OCI-LY7 (cell line): ENCODE data around the gene OR6C68. TPM values are rescaled to one million over a fixed set of nuclear protein-coding genes. Genes with fewer than 3 reads are reported as not detected.

Experiments used
- BruUV-seq: library from RNA; stranded (reverse); fragments of 400-500 nt; replicated peaks from 2 replicates; lab custom pipeline; 2021; lab: Mats Ljungman, UMichigan
- CTCF ChIA-PET: fragments of 300-600 bp; sonication (Branson Sonifier 250); formaldehyde crosslinking; loops from one replicate; lab custom pipeline; 2022; ENCODE audit warnings: antibody characterized with exemption; ENCODE audit not compliant: unreplicated experiment; lab: Charles Lee
- POLR2A ChIA-PET: fragments of 300-600 bp; sonication (Branson Sonifier 250); formaldehyde crosslinking; loops from one replicate; lab custom pipeline; 2022; ENCODE audit warnings: antibody characterized with exemption; lab: Charles Lee
- DNase-seq: peaks from one replicate; pipeline ENCODE4 v3.0.0-alpha.2; 2015; ENCODE audit warnings: low spot score
- H2AFZ ChIP-seq: fragments of 200-600 bp; sonication (generic), shearing (Covaris generic); 2 replicates; pipeline ENCODE4 v1.6.1; 2014; ENCODE audit warnings: mild to moderate bottlenecking, antibody characterized with exemption, low read length, moderate library complexity
- H3K27ac ChIP-seq: fragments of 200-600 bp; sonication (generic); 2 replicates; pipeline ENCODE4 v1.5.1; 2014; ENCODE audit warnings: mixed run types, low read depth, mild to moderate bottlenecking, moderate library complexity, low read length, inconsistent platforms; ENCODE audit not compliant: poor library complexity, severe bottlenecking
- H3K36me3 ChIP-seq: fragments of 200-600 bp; sonication (generic); 2 replicates; pipeline ENCODE4 v1.6.1; 2014; ENCODE audit warnings: mild to moderate bottlenecking, antibody characterized with exemption, low read length, moderate library complexity, mixed read lengths; ENCODE audit not compliant: insufficient read depth
- H3K4me1 ChIP-seq: fragments of 200-600 bp; sonication (generic); 2 replicates; pipeline ENCODE4 v1.5.1; 2014; ENCODE audit warnings: mild to moderate bottlenecking, low read length; ENCODE audit not compliant: insufficient read depth, poor library complexity, severe bottlenecking
- H3K4me2 ChIP-seq: fragments of 200-600 bp; sonication (generic); 2 replicates; pipeline ENCODE4 v1.6.1; 2014; ENCODE audit warnings: mild to moderate bottlenecking, low read length
- H3K4me3 ChIP-seq: fragments of 200-600 bp; sonication (generic); 2 replicates; pipeline ENCODE4 v1.5.1; 2014; ENCODE audit warnings: mild to moderate bottlenecking, low read depth, low read length; ENCODE audit not compliant: poor library complexity, severe bottlenecking
- H3K79me2 ChIP-seq: fragments of 200-600 bp; sonication (generic); 2 replicates; pipeline ENCODE4 v1.6.1; 2016; ENCODE audit warnings: low read depth, mild to moderate bottlenecking, low read length, moderate library complexity, mixed read lengths; ENCODE audit not compliant: insufficient read depth
- H3K9me2 ChIP-seq: fragments of 200-600 bp; sonication (generic); 2 replicates; pipeline ENCODE4 v1.6.1; 2016; ENCODE audit warnings: mild to moderate bottlenecking, low read length, mixed read lengths; ENCODE audit not compliant: insufficient read depth
- H3K9me3 ChIP-seq: fragments of 200-600 bp; sonication (generic); 2 replicates; pipeline ENCODE4 v1.6.1; 2014; ENCODE audit warnings: mild to moderate bottlenecking, mixed run types, low read length, mixed read lengths
- H4K20me1 ChIP-seq: fragments of 200-600 bp; sonication (generic); 2 replicates; pipeline ENCODE4 v1.6.1; 2014; ENCODE audit warnings: mild to moderate bottlenecking, antibody characterized with exemption, low read length, moderate library complexity, mixed read lengths; ENCODE audit not compliant: insufficient read depth
- EZH2phosphoT487 ChIP-seq: fragments of 200-600 bp; sonication (generic); IDR thresholded peaks from 2 replicates; pipeline ENCODE4 v1.6.1; 2018; ENCODE audit warnings: low read depth, borderline replicate concordance, mild to moderate bottlenecking, mixed run types, antibody characterized with exemption, low read length, moderate library complexity, mixed read lengths
- intact Hi-C: fragments of 100-400 bp; cut with micrococcal nuclease; formaldehyde crosslinking; loops from one replicate; pipeline ENCODE4 v1.10.0; 2022; ENCODE audit not compliant: unreplicated experiment
- total RNA-seq, 2 experiments: library from RNA; depleted of rRNA in 1 of 2; stranded (reverse); fragments of >200 nt in 1 of 2; shearing (Covaris generic) in 1 of 2; gene quantifications; 2 replicates each; pipeline ENCODE4 v1.2.3, GENCODE V29; 2014 to 2022
- TF ChIP-seq, protein P1 (sequence below): fragments of 200-600 bp; sonication (generic); conservative IDR thresholded peaks from 2 replicates; pipeline ENCODE4 v1.5.1; 2014; ENCODE audit warnings: mild to moderate bottlenecking, antibody characterized with exemption, low read length, moderate library complexity, mixed read lengths

The OR6C68 gene
- total RNA-seq, 2 experiments from 2014 or later, result not detected

DNA sequence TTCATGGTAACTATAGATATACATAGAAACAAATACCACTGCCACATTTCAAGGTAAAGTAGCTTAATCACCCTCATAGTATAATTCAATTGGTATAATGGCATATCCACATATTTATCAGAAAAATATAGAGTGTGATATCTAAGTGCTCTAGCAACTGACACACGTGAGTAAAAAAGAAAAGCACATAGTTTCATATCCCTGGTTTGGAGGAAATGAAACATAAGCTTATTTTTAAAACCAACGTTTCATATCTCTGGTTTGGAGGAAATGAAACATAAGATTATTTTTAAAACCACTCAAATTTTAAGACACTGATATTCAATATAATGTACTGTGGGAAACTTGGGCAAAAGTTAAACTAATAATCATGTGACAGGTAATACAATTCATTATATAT lies 24.3 kb upstream of the OR6C68 start:
- Histone ChIP-seq H3K4me3 (peak overlapping the region; percentile 6), H3K9me3 (no peaks in the 10 kb centered on the region), H3K4me1 (peaks cover 20% of the 10 kb centered on the region), H3K36me3 (no peaks in the 10 kb centered on the region), H2AFZ (no peak overlapping the region), H3K9me2 (no peaks in the 10 kb centered on the region), H3K79me2 (no peaks in the 10 kb centered on the region), H3K4me2 (peak overlapping the region; percentile 60), H3K27ac (no peak overlapping the region), H4K20me1 (no peaks in the 10 kb centered on the region)
- TF ChIP-seq, protein P1, sequence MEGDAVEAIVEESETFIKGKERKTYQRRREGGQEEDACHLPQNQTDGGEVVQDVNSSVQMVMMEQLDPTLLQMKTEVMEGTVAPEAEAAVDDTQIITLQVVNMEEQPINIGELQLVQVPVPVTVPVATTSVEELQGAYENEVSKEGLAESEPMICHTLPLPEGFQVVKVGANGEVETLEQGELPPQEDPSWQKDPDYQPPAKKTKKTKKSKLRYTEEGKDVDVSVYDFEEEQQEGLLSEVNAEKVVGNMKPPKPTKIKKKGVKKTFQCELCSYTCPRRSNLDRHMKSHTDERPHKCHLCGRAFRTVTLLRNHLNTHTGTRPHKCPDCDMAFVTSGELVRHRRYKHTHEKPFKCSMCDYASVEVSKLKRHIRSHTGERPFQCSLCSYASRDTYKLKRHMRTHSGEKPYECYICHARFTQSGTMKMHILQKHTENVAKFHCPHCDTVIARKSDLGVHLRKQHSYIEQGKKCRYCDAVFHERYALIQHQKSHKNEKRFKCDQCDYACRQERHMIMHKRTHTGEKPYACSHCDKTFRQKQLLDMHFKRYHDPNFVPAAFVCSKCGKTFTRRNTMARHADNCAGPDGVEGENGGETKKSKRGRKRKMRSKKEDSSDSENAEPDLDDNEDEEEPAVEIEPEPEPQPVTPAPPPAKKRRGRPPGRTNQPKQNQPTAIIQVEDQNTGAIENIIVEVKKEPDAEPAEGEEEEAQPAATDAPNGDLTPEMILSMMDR, result no peak
- TF ChIP-seq EZH2phosphoT487, result no peak
- no TSS peak for BruUV-seq
- intact Hi-C loops, result no loop called here
- peak; percentile 52 for DNase-seq
- POLR2A ChIA-PET, result interaction anchor here (0.7 to 1.4 kb wide), 4 partner anchors 13 to 175 kb away, joined by 3 read pairs; partner anchors contain the start of gene OR6C2
- CTCF ChIA-PET, result no interaction called here

GRCh38 chr12:55469291-55469690 lies 22.9 kb upstream of the OR6C68 start:
- Histone ChIP-seq H3K4me2 (no peak overlapping the region), H3K27ac (no peak overlapping the region), H3K4me3 (no peak overlapping the region), H3K36me3 (no peaks in the 10 kb centered on the region), H3K9me2 (no peaks in the 10 kb centered on the region), H4K20me1 (no peaks in the 10 kb centered on the region), H3K9me3 (no peaks in the 10 kb centered on the region), H3K79me2 (no peaks in the 10 kb centered on the region), H3K4me1 (peaks cover 20% of the 10 kb centered on the region), H2AFZ (no peak overlapping the region)
- no peak for TF ChIP-seq EZH2phosphoT487
- TF ChIP-seq, protein P1, result no peak
- BruUV-seq, result no TSS peak
- ChIA-PET POLR2A (no interaction called here), CTCF (no interaction called here)
- intact Hi-C loops, result no loop called here
- no peak for DNase-seq

DNA sequence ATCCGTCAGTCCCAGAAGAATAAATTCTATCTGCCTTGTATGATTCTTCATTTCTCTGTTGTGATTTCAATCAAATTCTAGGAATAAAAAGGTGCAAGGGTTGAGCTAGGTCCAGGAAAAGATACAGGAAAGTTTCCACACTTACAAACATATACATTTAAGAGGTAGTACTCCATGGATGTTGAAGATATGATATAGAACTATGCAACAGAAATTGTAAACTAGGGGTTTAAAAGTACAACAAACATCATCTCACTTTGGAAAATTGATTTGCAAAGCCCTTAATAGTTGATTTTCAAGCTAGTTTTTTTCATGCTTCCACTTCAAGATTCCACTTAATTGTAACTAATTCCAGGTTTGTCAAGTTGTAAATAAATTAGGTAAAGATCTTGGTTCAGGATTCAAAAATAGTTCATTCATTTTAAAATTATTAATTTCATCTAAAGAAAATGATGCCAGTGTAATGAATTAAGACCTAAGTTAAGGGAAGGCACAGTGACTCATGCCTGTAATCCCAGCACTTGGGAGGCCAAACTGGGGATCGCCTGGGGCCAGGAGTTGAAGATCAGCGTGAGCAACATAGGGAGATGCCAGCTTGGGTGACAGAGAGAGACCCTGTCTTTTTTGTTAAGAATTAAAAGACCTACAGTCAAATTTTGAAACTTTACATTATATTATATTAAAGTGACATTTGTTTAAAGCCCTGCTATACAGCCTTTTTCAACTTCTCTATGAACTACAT lies 21.9 kb upstream of the OR6C68 start, which contains the start of gene OR6C70:
OR6C70 (minus strand) TSS at position 51 of the 742 bp plus-strand sequence; CDS start at position 51, 0 bp downstream.
- H3K9me3 ChIP-seq, result no peaks in the 10 kb centered on the region
- H3K36me3 ChIP-seq, result no peaks in the 10 kb centered on the region
- intact Hi-C loops, result no loop called here
- no peak within 1 kb of the TSS for H3K4me3 ChIP-seq
- CTCF ChIA-PET, result no interaction called here
- no TSS peak for BruUV-seq
- H3K9me2 ChIP-seq, result no peaks in the 10 kb centered on the region
- H4K20me1 ChIP-seq, result no peaks in the 10 kb centered on the region
- no peak for DNase-seq
- no peaks in the 10 kb centered on the region for H3K79me2 ChIP-seq
- H3K27ac ChIP-seq, result no peak within 1 kb of the TSS
- H3K4me1 ChIP-seq, result peaks cover 20% of the 10 kb centered on the region
- TF ChIP-seq, protein P1, result no peak
- TF ChIP-seq EZH2phosphoT487, result no peak
- no peak within 1 kb of the TSS for H3K4me2 ChIP-seq
- H2AFZ ChIP-seq, result no peak within 1 kb of the TSS
- POLR2A ChIA-PET, result interaction anchor here (0.6 kb wide), 1 partner anchor 15 kb away, joined by 3 read pairs; no protein-coding TSS in a partner anchor
